ENCODE measurements around the gene DPH1.

The DPH1 gene

DNA sequence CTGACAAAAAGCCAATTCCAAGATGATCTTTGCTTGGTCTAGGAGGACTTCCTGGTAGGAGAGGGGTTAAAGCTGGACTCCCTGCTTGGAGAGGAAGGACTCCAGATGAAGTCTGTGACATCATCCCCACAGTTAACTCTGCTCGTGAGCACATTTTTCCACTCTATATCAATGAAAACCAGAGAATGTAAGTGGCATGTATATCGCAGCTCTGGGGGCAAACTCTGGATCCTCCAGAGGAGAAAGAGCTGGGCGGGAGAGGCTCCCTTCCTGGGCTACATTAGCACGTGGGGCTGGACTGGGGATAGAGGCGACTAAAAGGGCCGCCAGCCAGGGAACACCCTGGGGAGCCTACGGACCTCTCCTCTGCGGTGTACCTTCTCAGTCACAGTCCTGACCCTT lies 59.1 kb downstream of the DPH1 start:
- Histone ChIP-seq H3K27ac (ENCODE audit: low read length) (peak overlapping the region; percentile 66), H3K4me1 (ENCODE audit: low read length) (peaks cover 58% of the 10 kb centered on the region), H3K4me2 (ENCODE audit: low read length) (peak overlapping the region; percentile 85), H3K36me3 (replicated peaks; ENCODE audit: low read depth, low read length) (no peaks in the 10 kb centered on the region), H3K4me3 (ENCODE audit: low read length) (peak overlapping the region; percentile 76), H3K9ac (ENCODE audit: low read length) (peak overlapping the region; percentile 46; the same call in 1 of the 2 replicates), H3K27me3 (ENCODE audit: low read depth, low read length) (peaks cover 30% of the 10 kb centered on the region), H2AFZ (ENCODE audit: low read depth, low read length) (no peak overlapping the region), H4K20me1 (ENCODE audit: insufficient read depth, low read length) (peaks cover 27% of the 10 kb centered on the region), H3K79me2 (ENCODE audit: low read length) (no peaks in the 10 kb centered on the region), H3K9me3 (ENCODE audit: insufficient read depth, low read length) (no peaks in the 10 kb centered on the region)
- TF ChIP-seq, protein P1, sequence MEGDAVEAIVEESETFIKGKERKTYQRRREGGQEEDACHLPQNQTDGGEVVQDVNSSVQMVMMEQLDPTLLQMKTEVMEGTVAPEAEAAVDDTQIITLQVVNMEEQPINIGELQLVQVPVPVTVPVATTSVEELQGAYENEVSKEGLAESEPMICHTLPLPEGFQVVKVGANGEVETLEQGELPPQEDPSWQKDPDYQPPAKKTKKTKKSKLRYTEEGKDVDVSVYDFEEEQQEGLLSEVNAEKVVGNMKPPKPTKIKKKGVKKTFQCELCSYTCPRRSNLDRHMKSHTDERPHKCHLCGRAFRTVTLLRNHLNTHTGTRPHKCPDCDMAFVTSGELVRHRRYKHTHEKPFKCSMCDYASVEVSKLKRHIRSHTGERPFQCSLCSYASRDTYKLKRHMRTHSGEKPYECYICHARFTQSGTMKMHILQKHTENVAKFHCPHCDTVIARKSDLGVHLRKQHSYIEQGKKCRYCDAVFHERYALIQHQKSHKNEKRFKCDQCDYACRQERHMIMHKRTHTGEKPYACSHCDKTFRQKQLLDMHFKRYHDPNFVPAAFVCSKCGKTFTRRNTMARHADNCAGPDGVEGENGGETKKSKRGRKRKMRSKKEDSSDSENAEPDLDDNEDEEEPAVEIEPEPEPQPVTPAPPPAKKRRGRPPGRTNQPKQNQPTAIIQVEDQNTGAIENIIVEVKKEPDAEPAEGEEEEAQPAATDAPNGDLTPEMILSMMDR (IDR thresholded peaks at IDR 0.05; ENCODE audit: low read depth, low read length) = no peak
- TF ChIP-seq EZH2phosphoT487 (IDR thresholded peaks at IDR 0.05; ENCODE audit: low read depth) = no peak

DNA sequence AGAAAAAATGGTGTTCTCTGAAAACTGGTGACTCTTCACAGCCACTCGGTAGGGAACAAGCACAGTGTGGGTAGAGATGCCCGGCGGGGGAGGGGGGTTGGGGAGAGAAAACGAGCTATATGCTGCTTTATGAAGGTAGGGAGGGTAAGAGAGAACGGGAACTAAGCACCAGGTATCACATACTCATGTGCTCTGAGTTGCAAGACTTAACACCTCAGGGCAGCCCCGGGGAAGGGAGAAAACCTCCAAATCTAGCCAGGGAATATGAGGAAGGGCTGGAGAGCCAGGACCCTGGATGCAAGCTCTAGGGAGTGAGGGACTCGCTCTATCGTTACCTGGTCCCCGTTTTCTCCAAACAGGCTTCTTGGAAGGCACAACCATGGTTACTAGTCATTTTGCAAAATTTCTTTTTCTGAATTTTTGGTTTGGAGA lies 60.3 kb downstream of the DPH1 start:
- TF ChIP-seq, protein P1 (IDR thresholded peaks at IDR 0.05; ENCODE audit: low read depth, low read length) = no peak
- no peak for TF ChIP-seq EZH2phosphoT487 (IDR thresholded peaks at IDR 0.05; ENCODE audit: low read depth)
- Histone ChIP-seq H3K9me3 (ENCODE audit: insufficient read depth, low read length) (no peaks in the 10 kb centered on the region), H3K4me1 (ENCODE audit: low read length) (peaks cover 49% of the 10 kb centered on the region), H2AFZ (ENCODE audit: low read depth, low read length) (no peak overlapping the region), H3K4me2 (ENCODE audit: low read length) (peak overlapping the region; percentile 85), H3K36me3 (replicated peaks; ENCODE audit: low read depth, low read length) (no peaks in the 10 kb centered on the region), H3K27ac (ENCODE audit: low read length) (no peak overlapping the region), H3K4me3 (ENCODE audit: low read length) (peak overlapping the region; percentile 76), H3K27me3 (ENCODE audit: low read depth, low read length) (peaks cover 24% of the 10 kb centered on the region; the same call in 1 of the 2 replicates), H3K9ac (ENCODE audit: low read length) (peak overlapping the region; percentile 41; the same call in 1 of the 2 replicates), H3K79me2 (ENCODE audit: low read length) (no peaks in the 10 kb centered on the region), H4K20me1 (ENCODE audit: insufficient read depth, low read length) (peaks cover 20% of the 10 kb centered on the region)

DNA sequence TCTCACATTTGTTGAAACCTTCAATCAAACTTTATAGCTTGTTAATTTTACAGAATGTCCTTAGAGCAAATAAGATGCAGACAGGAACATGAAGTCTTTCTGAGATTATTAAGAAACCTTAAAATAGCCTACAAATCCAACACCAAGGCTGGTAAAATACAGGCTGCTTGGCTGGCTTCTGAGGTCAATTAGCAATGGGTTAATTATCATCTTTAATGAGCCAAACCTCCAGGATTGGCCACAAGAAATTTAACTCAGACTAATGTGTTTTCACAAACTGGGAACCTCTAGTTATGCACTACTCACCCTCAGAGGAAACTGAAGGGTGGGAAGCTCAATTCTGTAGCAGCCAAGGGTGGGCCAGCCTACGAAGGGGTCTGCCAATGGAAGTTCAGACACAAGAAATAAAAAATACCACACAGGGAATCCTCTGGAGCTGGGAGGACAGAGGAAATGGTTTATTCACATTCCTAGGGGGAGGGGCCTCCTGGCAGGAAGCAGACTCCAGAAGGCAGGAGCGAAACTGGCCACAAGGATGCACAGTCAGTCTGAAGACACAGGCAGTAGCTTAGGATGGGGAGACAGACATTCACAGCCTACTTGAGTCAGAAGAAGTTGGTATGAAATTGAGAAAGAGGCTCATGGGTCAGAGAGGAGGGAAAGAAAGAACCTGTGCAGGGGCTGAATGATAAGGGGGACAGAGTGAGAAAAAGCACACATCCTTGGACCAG lies 61.0 kb downstream of the DPH1 start:
- H3K4me3 ChIP-seq (ENCODE audit: low read length) = no peak overlapping the region
- TF ChIP-seq, protein P1 (IDR thresholded peaks at IDR 0.05; ENCODE audit: low read depth, low read length) = no peak
- TF ChIP-seq EZH2phosphoT487 (IDR thresholded peaks at IDR 0.05; ENCODE audit: low read depth) = no peak
- H2AFZ ChIP-seq (ENCODE audit: low read depth, low read length) = no peak overlapping the region
- H3K36me3 ChIP-seq (replicated peaks; ENCODE audit: low read depth, low read length) = no peaks in the 10 kb centered on the region
- no peak overlapping the region for H3K27ac ChIP-seq (ENCODE audit: low read length)
- peaks cover 19% of the 10 kb centered on the region; the same call in 1 of the 2 replicates for H3K27me3 ChIP-seq (ENCODE audit: low read depth, low read length)
- H3K9me3 ChIP-seq (ENCODE audit: insufficient read depth, low read length) = no peaks in the 10 kb centered on the region
- H3K4me2 ChIP-seq (ENCODE audit: low read length) = peak overlapping the region; percentile 85
- H3K79me2 ChIP-seq (ENCODE audit: low read length) = no peaks in the 10 kb centered on the region
- peaks cover 46% of the 10 kb centered on the region for H3K4me1 ChIP-seq (ENCODE audit: low read length)
- no peak overlapping the region for H3K9ac ChIP-seq (ENCODE audit: low read length)
- H4K20me1 ChIP-seq (ENCODE audit: insufficient read depth, low read length) = peaks cover 13% of the 10 kb centered on the region

DNA sequence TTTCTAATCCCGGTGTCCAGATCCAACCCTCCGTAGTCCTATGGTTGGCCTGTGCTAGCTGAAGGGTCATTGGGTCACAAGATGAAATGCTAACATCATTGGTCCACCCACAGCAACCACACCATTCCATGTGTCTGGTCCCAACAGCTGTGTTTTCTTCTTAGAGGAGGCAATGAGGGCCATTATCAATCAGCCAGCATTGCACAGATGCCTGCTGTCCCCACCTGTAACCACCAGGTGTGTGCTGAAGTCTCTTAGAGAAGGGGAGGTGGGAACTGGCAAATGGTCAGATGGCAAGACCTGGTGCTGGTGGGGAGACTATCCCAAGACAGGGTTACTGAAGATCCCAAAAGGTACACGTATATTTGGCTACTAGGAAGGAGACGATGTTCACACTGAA lies 62.3 kb downstream of the DPH1 start:
- TF ChIP-seq EZH2phosphoT487 (IDR thresholded peaks at IDR 0.05; ENCODE audit: low read depth) = no peak
- TF ChIP-seq, protein P1 (IDR thresholded peaks at IDR 0.05; ENCODE audit: low read depth, low read length) = no peak
- Histone ChIP-seq H4K20me1 (ENCODE audit: insufficient read depth, low read length) (peaks cover 2% of the 10 kb centered on the region), H3K4me2 (ENCODE audit: low read length) (no peak overlapping the region), H3K4me3 (ENCODE audit: low read length) (no peak overlapping the region), H3K79me2 (ENCODE audit: low read length) (no peaks in the 10 kb centered on the region), H2AFZ (ENCODE audit: low read depth, low read length) (no peak overlapping the region), H3K27ac (ENCODE audit: low read length) (no peak overlapping the region), H3K27me3 (ENCODE audit: low read depth, low read length) (peaks cover 14% of the 10 kb centered on the region; the same call in 1 of the 2 replicates), H3K4me1 (ENCODE audit: low read length) (peaks cover 33% of the 10 kb centered on the region), H3K36me3 (replicated peaks; ENCODE audit: low read depth, low read length) (no peaks in the 10 kb centered on the region), H3K9ac (ENCODE audit: low read length) (no peak overlapping the region), H3K9me3 (ENCODE audit: insufficient read depth, low read length) (no peaks in the 10 kb centered on the region)
